GM15510 (cell line): ENCODE measurements around the gene TLK1.

ENCODE experiments used
- POLR2A ChIP-seq: IDR thresholded peaks from 3 replicates; pipeline ENCODE4 v1.6.1; 2011; ENCODE audit warnings: borderline replicate concordance; ENCODE audit not compliant: insufficient read length; ENCODE audit errors: extremely low read depth

The TLK1 gene

GRCh38 chr2:171034315-171034714 is 126.4 kb downstream of the TLK1 start:
- no peak for TF ChIP-seq POLR2A

GRCh38 chr2:171025214-171025613 is 135.5 kb downstream of the TLK1 start:
- no peak for TF ChIP-seq POLR2A

GRCh38 chr2:171018522-171018921 is 142.2 kb downstream of the TLK1 start:
- no peak for TF ChIP-seq POLR2A

- no peak for TF ChIP-seq POLR2A
These were observed 144.6 kb downstream of the TLK1 start for GRCh38 chr2:171016125-171016524.

- no peak for TF ChIP-seq POLR2A
These were observed 146.8 kb downstream of the TLK1 start for GRCh38 chr2:171013851-171014250.

- TF ChIP-seq POLR2A = no peak
These were observed 151.3 kb downstream of the TLK1 start for GRCh38 chr2:171009386-171009785.

GRCh38 chr2:171008550-171009205 is 152.0 kb downstream of the TLK1 start:
- no peak for TF ChIP-seq POLR2A

- no peak for TF ChIP-seq POLR2A
These were observed 155.9 kb downstream of the TLK1 start for GRCh38 chr2:171004833-171005232.

GRCh38 chr2:171004363-171004762 is 156.3 kb downstream of the TLK1 start:
- TF ChIP-seq POLR2A = no peak

GRCh38 chr2:170999654-171000053 is 161.0 kb downstream of the TLK1 start:
- no peak for TF ChIP-seq POLR2A

GRCh38 chr2:170997893-170998597 is 162.6 kb downstream of the TLK1 start:
- TF ChIP-seq POLR2A = no peak

- TF ChIP-seq POLR2A = no peak
These were observed 164.4 kb downstream of the TLK1 start for GRCh38 chr2:170996316-170996715.

GRCh38 chr2:170991398-170992182 is 169.1 kb downstream of the TLK1 start:
- no peak for TF ChIP-seq POLR2A

- TF ChIP-seq POLR2A = no peak
These were observed 174.0 kb downstream of the TLK1 start for GRCh38 chr2:170986566-170987258.

- TF ChIP-seq POLR2A = no peak
These were observed 175.3 kb downstream of the TLK1 start for GRCh38 chr2:170985407-170985806.
